ENCODE data around the gene EIF5A2.

Gene EIF5A2

DNA sequence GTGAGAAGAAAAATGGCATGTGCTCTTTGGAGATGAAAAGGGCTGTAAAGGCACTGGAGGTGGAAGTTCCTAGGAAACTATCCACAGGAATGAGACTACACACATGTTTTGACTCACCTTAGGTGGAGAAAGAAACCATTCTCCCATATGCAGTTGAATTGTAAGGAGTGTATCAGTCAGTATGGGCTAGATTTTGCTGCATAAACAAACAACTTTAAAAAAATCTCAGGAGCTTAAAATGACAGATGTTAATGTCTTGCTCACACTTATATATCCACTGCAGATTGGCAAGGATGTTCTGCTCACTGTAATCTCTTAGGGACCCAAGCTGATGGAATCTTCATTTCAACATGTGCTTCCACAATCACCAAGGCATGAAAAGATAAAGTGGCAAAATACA lies 64.1 kb downstream of the EIF5A2 start:
- no peak for DNase-seq

DNA sequence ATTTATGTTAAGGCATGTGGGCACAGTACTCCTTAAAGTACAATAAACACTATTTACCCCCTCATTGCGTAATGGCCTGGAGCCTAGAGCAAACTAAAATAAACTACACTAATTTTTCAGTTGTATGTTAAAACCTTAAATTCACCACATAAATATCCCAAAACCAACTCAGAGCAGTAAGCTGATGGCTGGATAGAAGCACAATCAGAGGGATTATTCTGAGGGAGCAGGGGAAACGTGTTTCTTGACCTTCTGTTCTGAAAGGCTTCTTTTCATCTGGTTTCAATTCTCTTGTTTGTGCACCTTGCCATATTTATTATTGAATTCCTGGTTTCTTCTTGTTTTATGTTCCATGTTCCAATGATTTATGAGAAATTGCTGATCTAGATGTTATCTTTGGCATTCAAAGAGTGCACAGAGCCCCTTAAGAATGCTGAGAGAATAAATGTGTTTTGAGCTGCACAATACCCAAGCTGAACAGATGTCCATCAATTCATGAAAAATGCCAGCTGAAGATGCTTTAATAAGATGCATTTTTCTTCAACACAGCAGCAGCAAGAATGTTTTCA lies 68.1 kb downstream of the EIF5A2 start:
- DNase-seq, result no peak

DNA sequence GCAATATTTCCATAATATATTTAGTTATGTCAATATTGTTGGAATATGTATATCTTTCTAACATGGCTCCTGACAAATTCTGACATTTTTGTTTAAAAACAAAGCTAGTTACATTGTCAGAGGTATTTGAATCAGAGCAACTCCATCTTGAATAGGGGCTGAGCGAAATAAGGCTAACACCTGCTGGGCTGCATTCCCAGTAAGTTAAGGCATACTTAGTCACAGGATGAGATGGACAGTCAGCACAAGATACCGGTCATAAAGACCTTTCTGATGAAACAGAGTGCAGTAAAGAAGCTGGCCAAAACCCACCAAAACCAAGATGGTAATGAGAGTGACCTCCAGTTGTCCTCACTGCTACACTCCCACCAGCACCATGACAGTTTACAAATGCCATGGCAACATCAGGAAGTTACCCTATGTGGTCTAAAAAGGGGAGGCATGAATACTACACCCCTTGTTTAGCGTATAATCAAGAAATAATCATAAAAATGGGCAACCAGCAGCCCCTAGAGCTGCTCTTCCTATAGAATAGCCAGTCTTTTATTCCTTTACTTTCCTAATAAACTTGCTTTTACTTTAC lies 68.8 kb downstream of the EIF5A2 start:
- no peak for DNase-seq

Data from activated CD4-positive, alpha-beta T cell treated with anti-CD3 and anti-CD28 coated beads, Interleukin-2, amount 50 U/mL, for 16 hours (primary cell).